ENCODE measurements around the gene PAN3.

PAN3 gene

GRCh38 chr13:28324181-28324789 lies 185.9 kb downstream of the PAN3 start:
- H3K4me3 ChIP-seq (ENCODE audit: low read depth, low read length) = no peak overlapping the region
- no peak for DNase-seq (ENCODE audit: low read depth)

- no peak for DNase-seq (ENCODE audit: low read depth)
- H3K4me3 ChIP-seq (ENCODE audit: low read depth, low read length) = no peak overlapping the region
Measured at GRCh38 chr13:28325022-28325421, 186.7 kb downstream of the PAN3 start.

- no peak for DNase-seq (ENCODE audit: low read depth)
Measured at GRCh38 chr13:28326056-28326455, 187.7 kb downstream of the PAN3 start.

GRCh38 chr13:28327373-28328270 lies 189.3 kb downstream of the PAN3 start:
- H3K4me3 ChIP-seq (ENCODE audit: low read depth, low read length) = no peak overlapping the region
- no peak for DNase-seq (ENCODE audit: low read depth)

More at GRCh38 chr13:28326056-28326455, 187.7 kb downstream of the PAN3 start:
- H3K4me3 ChIP-seq (ENCODE audit: low read depth, low read length) = no peak overlapping the region

GRCh38 chr13:28328271-28328607 lies 189.9 kb downstream of the PAN3 start:
- no peak overlapping the region for H3K4me3 ChIP-seq (ENCODE audit: low read depth, low read length)
- DNase-seq (ENCODE audit: low read depth) = no peak

GRCh38 chr13:28329395-28330158 lies 191.2 kb downstream of the PAN3 start:
- H3K4me3 ChIP-seq (ENCODE audit: low read depth, low read length) = no peak overlapping the region
- DNase-seq (ENCODE audit: low read depth) = peak; percentile 84

- H3K4me3 ChIP-seq (ENCODE audit: low read depth, low read length) = no peak overlapping the region
- peak; percentile 42 for DNase-seq (ENCODE audit: low read depth)
Measured at GRCh38 chr13:28333204-28333881, 195.0 kb downstream of the PAN3 start.

- DNase-seq (ENCODE audit: low read depth) = no peak
- H3K4me3 ChIP-seq (ENCODE audit: low read depth, low read length) = no peak overlapping the region
Measured at GRCh38 chr13:28336193-28336657, 197.9 kb downstream of the PAN3 start.

- peak; percentile 68 for DNase-seq (ENCODE audit: low read depth)
- no peak overlapping the region for H3K4me3 ChIP-seq (ENCODE audit: low read depth, low read length)
Measured at GRCh38 chr13:28337166-28338005, 199.0 kb downstream of the PAN3 start.

- DNase-seq (ENCODE audit: low read depth) = no peak
- no peak overlapping the region for H3K4me3 ChIP-seq (ENCODE audit: low read depth, low read length)
Measured at GRCh38 chr13:28338006-28338574, 199.7 kb downstream of the PAN3 start.

- H3K4me3 ChIP-seq (ENCODE audit: low read depth, low read length) = no peak overlapping the region
- DNase-seq (ENCODE audit: low read depth) = no peak
Measured at GRCh38 chr13:28338742-28339141, 200.4 kb downstream of the PAN3 start.

- DNase-seq (ENCODE audit: low read depth) = peak; percentile 41
- no peak overlapping the region for H3K4me3 ChIP-seq (ENCODE audit: low read depth, low read length)
Measured at GRCh38 chr13:28339419-28339818, 201.1 kb downstream of the PAN3 start.

GRCh38 chr13:28340272-28340793 lies 202.0 kb downstream of the PAN3 start:
- no peak overlapping the region for H3K4me3 ChIP-seq (ENCODE audit: low read depth, low read length)
- DNase-seq (ENCODE audit: low read depth) = no peak

GRCh38 chr13:28342251-28342650 lies 203.9 kb downstream of the PAN3 start:
- DNase-seq (ENCODE audit: low read depth) = no peak
- no peak overlapping the region for H3K4me3 ChIP-seq (ENCODE audit: low read depth, low read length)

- no peak for DNase-seq (ENCODE audit: low read depth)
Measured at GRCh38 chr13:28344163-28344562, 205.8 kb downstream of the PAN3 start.

More at GRCh38 chr13:28344163-28344562, 205.8 kb downstream of the PAN3 start:
- no peak overlapping the region for H3K4me3 ChIP-seq (ENCODE audit: low read depth, low read length)
